ENCODE results near the gene DNALI1.
"Not testable (repeated sequence)": the region's sequence is repeated elsewhere in the genome, so short reads cannot be mapped to it uniquely, and the experiment has no call there.

DNALI1 gene

DNA sequence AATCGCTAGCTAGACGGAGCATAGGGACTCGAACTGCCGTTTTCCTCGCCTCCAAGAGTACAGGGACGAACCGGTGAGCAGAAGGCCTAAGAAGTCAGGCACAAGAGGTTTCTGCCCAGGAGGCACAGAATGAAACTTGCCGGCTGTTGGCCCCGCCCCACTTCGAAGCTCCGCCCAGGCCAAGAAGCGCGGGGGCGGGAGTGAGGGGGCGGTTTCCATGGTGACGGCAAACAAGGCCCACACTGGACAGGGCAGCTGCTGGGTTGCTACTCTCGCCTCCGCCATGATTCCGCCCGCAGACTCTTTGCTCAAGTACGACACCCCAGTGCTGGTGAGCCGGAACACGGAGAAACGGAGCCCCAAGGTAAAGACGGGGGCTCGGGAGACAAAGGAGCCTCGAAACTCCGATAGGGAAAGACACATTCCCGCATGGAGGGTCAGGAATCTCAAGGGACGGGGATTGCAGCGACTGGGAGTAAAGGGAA lies at the start of gene DNALI1:
DNALI1 (plus strand) TSS at position 229 of the 485 bp plus-strand sequence; CDS start at position 284, 55 bp downstream.
- peak; percentile 25 for DNase-seq

DNA sequence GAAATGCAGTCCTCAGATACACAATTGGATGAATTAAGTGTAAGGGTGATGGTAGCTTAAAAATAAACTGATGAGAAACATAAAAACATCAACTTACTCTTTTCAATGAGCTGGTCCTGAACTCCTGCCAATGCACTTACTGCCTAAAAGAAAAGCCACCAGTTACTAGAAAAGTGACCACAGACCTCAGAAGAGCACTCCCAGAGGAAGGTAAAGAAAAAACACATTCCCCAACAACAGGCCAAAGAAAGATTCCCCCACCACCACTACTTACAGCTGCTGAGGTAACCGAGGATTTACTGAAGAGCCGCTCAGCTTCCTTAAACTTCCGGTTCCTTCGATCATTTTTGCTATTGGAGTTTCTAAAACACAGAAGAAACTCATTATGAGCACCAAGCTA lies 47.6 kb upstream of the DNALI1 start:
- DNase-seq, result no peak

DNA sequence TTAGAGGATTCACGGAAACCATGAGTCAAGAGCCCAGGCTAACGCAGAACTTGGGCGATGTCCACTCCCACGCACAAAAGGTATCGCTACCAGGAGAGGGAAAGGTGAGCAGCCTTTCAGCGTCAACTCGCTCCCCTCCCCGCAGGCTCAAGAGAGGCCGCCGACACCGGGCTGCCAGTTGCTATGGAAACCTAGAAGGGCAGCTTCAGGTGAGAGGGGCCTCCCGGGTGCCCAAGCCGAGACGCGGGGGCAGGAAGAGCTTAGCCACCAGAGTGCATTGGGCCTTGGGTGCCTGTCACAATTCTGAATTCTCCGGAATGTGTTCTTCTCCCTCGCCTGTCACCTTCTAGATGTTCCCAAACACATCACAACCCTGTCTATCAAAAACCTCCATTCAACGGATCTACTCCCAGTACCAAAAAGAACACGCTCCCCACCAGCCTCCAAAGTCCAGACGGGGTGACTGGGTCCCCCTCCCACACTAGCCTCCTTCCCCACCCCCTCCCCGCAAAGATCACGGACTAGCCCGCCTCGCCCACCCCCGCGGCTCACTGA lies 42.9 kb upstream of the DNALI1 start:
- DNase-seq, result peak; percentile 59

DNA sequence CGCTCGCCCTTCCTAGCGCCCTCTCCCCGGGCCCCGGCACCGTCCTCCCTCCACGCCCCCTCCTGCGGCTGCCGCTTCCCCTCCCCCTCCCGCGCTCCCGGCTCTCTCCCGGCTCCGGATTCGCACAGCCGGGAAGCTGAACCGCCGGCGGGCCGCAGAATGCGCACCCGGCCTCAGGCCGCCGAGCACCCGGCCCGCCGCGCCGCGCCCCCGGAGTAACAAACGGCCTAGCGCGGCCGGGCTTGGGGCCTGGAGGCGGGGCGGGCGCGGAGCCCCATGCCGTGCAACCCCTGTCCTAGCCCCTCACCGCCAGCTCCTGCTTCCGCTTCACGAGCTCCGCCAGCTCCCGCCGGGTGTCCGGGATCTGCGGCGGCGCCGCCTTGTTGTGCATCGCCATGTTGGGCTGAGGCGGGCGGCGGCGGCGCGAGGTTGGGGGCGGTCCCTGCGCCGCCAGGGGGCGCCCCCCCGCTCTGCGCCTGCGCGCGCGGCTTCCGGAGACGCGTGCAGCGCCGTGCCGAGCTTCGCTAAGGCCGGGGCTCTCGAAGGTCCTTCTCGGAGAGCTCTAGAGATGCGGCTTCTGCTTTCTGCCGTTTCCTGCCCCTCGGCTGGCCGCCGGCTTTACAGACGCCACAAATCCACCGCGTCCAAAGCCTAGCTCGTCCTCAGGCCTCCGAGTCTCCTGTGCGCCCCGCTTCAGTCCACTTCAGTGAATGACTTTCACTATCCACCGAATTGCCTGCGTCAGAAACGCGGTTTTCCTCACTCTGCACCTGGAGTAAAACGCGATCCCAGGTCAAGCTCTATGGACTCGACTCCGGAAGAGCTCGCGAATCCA lies 42.2 kb upstream of the DNALI1 start, which contains the start of gene MEAF6:
MEAF6 (minus strand) TSS at position 417 of the 835 bp plus-strand sequence; CDS start at position 397, 20 bp downstream.
- DNase-seq, result peak; percentile 88

DNA sequence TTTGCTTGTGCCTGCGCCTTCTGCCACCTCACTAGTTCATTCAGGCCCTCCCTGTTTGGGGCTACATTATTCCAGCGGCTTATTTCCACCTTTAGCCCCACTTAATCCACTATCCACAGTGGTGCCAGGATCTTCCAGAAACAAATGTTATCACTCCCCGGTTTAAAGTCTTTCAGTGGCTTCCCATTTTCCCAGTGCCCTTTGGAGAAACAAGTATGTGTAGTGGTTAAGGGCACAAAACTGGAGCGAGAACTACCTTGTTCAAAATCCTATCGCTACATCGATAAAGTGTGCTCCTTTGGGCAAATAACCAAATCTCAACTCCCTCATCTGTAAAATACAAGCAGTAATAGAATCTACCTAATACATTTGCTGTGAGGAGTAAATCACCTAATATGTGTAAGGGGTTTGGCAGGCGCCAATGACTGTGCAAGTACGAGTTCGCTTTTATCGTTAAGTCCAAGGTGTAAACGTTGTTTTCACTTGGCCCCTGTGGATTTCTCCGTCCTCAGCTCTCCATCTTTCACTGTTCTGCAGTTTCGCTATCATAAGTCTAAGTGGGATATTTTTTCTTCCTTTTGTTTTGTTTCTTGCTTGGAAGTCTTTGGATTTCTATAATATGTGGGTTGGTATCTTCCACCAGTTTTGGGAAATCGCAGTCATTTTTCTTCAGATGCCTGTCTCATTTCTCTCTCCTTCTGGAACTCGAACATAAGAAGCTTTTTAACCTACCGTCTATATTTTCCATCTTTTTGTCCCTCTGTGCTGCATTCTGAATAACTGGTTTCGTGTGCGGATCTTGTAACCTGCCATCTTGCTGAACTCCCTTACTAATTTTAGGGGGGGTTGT lies 41.3 kb upstream of the DNALI1 start:
- DNase-seq, result no peak

DNA sequence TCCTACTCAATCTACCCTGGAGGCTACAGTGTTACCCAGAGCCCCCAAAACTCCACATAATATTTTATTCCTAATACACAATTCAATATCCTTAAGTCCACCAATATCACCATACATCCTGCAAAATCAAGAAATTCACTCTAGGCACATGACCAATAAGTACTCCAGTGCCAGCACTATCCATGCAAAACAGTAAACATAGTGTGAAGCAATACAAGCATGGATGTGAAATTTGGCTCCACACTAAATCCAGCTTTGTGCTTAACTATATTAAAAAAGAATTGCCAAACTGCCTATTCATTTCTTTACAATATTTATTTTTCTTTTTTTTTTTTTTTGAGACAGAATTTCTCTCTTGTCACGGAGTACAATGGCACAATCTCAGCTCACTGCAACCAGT lies 39.2 kb upstream of the DNALI1 start:
- DNase-seq, result no peak

DNA sequence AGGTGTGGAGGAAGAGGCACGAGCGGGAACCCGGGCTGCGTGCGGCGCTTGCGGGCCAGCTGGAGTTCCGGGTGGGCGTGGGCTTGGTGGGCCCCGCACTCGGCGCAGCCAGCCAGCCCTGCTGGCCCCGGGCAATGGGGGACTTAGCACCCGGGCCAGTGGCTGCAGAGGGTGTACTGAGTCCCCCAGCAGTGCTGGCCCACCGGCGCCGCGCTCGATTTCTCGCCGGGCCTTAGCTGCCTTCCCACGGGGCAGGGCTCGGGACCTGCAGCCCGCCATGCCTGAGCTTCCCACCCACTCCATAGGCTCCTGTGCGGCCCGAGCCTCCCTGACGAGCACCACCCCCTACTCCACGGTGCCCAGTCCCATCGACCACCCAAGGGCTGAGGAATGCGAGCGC lies 38.5 kb upstream of the DNALI1 start:
- not testable (repeated sequence) for DNase-seq

DNA sequence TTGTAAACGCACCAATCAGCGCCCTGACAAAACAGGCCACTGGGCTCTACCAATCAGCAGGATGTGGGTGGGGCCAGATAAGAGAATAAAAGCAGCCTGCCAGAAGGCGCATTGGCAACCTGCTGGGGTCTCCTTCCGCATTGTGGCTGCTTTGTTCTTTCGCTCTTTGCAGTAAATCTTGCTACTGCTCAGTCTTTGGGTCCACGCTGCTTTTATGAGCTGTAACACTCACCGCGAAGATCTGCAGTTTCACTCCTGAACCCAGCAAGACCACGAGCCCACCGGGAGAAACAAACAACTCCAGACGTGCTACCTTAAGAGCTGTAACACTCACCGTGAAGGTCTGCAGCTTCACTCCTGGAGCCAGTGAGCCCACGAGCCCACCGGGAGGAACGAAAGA lies 37.8 kb upstream of the DNALI1 start:
- peak; percentile 73 for DNase-seq

DNA sequence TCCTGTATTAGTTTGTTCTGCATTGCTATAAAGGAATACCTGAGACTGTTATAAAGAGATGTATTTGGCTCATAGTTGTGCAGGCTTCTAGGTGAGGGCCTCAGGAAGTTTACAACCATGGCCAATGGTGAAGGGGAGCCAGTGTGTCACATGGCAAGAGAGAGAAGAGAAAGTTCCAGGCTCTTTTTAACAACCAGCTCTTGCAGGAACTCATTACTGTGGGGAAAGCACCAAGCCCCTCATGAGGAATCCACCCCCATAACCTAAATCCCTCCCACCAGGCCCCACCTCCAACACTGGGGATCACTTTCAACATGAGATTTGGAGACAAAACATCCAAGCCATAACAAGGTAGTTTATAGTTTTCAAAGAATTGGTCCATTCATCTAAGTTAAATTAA lies 37.1 kb upstream of the DNALI1 start:
- peak; percentile 20 for DNase-seq

DNA sequence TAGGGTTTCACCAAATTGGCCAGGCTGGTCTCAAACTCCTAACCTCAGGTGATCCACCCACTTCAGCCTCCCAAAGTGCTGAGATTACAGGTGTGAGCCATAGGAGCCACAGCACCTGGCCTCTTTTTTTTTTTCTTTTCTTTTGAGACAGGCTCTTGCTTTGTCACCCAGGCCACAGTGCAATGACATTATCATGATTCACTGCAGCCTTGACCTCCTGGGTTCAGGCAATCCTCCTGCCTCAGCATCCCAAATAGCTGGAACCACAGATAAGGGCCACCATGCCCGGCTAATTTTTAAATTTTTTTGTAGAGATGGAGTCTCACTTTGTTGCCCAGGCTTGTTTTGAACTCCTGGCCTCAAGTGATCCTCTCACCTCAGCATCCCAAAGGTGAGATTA lies 26.9 kb upstream of the DNALI1 start:
- not testable (repeated sequence) for DNase-seq

DNA sequence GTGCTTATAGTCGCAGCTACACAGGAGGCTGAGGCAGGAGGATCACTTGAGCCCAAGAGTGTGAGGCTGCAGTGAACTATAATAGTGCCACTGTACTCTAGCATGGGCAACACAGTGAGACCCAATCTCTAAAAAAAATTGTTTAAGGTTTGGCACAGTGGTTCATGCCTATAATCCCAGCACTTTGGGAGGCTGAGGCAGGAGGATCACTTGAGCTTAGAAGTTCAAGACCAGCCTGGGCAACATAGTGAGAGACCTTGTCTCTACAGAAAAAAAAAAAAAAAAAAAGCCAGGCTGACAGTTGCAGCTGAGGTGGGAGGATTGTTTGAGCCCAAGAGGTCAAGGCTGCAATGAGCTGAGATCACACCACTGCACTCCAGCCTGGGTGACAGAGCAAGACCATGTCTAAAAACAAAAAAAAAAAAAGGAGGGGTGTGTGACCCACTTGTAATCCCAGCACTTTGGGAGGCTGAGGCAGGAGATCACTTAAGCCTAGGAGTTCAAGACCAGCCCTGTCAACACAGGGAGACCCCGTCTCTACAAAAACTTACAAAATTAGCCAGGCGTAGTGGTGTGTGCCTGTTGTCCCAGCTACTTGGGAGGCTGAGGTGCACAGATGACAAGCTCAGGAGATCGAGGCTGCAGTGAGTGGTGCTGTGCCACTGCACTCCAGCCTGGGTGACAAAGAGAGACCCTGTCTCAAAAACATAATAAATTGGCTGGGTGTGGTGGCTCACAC lies 24.2 kb upstream of the DNALI1 start:
- DNase-seq, result not testable (repeated sequence)

DNA sequence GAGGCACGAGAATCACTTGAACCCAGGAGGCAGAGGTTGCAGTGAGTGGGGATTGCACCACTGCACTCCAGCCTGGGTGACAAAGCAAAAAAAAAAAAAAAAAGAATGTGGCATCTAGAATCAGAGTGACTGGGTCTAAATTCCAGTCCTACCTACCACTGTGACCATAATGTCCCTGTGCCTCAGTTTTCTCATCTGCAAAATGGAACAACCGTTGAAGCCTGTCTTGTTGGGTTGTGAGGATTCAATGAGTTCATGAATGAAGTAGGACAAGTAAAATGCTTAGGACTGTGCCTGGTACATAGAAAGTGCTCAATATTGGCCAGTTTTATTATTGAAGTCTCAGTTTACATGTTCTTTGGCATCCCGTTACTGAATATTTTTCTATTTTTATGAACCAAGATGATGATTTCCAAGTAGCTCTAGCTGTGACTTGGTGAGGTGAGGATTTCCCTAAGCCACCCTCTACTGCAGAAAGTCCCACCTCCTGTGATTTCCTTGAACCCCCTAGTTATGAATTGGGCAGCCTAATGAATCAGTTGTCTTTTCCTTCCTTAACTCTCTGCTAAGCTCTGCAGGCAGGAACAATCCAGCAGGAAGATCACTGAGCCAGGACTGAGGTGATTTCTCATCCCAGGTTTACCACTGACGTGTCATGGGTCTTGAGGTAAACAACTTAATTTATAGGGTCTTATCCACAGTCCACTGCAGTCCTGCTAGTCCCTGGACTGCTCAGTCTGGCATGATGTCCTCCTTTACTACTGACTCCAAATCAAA lies 23.2 kb upstream of the DNALI1 start:
- DNase-seq, result no peak

DNA sequence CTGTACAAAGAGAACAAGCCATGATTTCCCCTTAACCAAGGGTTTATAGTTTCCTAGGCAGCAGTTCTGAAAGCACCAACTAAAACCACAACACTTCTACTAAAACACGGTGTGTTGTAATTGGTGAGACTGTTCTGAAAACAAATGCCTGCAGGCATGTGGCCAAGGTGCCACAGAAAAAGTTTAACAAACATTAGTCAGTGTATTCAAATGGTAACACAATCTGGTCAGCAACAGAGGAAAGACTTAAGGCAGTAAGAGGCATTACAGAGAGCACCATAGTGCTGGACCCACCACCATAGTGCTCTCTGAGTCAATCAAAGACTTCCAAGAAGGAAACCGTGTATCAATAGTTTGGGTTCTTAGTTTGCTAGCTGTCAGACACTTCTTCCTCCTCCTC lies 19.4 kb upstream of the DNALI1 start:
- no peak for DNase-seq

DNA sequence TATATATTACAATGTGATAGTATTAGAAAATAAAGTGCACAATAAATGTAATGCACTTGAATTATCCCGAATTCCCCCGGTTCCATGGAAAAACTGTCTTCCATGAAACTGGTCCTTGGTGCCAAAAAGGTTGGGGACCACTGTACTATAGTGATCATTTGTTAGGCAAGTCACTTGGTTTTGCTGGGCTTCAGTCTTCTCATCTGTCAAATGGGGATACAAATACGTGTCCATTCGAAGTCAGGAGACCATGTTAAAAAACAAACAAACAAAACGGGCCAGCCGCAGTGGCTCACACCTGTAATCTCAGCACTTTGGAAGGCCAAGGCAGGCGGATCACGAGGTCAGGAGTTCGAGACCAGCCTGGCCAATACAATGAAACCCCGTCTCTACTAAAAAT lies 17.6 kb upstream of the DNALI1 start:
- DNase-seq, result not testable (repeated sequence)

DNA sequence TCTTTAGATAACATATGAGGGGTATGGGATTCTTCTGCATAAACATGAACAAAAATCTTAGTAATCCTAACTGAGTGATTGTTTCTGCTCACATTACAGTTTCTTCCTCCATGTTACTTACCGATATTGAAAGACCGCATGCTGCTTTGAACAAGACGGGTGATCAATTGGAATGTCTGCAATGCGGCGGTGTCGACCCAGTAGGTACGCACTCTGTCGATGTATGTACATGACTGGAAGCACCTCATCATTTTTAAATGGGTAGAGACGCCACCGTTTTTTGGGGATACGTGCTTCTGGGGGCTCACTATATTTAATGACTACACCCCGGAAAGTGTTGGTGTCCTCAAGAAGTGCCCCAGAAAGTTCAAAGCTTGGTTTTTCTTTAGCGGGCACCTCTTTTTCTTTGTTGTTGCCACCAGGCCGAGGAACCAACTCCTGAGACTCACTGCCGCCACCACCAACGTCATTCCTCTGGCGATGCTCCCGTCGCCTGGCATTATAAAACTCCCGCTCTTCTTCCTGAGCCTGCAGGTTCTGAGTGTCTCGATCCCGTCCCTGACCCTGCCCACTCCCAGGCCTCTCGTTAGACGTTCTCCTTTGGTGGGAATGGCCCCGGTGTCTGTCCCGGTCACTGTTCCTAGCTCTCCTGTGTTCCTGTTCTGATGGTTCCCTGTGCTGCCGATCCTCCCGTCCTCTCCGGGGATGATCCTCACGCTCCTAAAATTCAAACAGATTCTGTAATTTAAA lies 16.5 kb upstream of the DNALI1 start:
- DNase-seq, result no peak

DNA sequence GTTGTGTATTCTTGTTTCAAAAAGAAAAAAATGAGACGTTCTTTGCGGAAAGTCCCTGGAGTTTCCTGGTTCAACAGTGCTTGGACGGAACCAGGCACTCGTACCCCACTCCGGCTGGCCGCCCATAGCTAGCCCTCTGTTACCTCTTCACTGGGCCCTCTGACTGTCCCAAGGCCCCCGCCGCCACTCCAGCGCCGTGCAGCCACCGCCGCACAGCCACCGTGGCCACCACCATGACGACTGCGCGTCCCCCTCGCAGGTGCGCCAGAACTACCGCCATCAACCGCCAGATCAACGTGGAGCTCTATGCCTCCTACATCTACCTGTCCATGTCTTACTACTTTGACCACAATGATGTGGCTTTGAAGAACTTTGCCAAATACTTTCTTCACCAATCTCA lies 12.2 kb upstream of the DNALI1 start:
- no peak for DNase-seq

DNA sequence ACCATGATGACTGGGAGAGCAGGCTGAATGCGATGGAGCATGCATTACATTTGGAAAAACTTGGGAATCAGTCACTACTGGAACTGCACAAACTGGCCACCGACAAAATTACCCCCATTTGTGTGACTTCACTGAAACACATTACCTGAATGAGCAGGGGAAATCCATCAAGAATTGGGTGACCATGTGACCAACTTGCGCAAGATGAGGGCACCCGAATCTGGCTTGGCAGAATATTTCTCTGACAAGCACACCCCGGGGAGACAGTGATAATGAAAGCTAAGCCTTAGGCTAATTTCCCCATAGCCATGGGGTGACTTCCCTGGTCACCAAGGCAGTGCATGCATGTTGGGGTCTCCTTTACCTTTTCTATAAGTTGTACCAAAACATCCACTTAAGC lies 11.7 kb upstream of the DNALI1 start:
- DNase-seq, result no peak

DNA sequence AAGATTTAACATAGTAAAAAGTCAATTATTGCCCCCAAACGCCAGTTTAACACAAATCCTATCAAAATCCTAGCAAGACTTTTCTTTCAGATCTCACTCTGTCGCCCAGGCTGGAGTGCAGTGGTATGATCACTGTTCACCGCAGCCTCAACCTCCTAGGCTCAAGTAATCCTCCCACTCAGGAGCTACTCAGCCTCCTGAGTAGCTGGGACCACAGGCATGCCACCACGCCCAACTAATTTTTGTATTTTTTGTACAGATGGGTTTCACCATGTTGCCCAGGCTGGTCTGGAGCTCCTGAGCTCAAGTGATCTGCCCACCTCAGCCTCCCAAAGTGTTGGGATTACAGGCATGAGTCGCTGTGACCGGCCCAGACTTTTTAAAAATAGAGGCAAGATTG lies 7.4 kb upstream of the DNALI1 start:
- no peak for DNase-seq

DNA sequence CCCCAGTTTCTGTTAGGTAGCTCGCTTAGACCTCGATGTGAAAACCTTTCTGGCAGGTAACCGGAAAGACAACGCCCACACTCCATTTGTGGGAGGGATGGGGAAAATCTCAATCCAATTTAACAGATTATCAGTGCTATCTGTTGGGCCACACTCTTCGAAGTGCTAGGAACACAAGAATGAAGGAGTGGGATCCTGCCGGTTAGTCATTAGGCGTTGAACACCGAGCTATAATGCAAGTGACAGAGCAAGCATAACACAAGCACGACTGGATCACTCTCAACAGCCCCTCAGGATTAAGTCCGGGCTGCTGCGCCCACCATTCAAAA lies 3.2 kb upstream of the DNALI1 start:
- DNase-seq, result no peak

DNA sequence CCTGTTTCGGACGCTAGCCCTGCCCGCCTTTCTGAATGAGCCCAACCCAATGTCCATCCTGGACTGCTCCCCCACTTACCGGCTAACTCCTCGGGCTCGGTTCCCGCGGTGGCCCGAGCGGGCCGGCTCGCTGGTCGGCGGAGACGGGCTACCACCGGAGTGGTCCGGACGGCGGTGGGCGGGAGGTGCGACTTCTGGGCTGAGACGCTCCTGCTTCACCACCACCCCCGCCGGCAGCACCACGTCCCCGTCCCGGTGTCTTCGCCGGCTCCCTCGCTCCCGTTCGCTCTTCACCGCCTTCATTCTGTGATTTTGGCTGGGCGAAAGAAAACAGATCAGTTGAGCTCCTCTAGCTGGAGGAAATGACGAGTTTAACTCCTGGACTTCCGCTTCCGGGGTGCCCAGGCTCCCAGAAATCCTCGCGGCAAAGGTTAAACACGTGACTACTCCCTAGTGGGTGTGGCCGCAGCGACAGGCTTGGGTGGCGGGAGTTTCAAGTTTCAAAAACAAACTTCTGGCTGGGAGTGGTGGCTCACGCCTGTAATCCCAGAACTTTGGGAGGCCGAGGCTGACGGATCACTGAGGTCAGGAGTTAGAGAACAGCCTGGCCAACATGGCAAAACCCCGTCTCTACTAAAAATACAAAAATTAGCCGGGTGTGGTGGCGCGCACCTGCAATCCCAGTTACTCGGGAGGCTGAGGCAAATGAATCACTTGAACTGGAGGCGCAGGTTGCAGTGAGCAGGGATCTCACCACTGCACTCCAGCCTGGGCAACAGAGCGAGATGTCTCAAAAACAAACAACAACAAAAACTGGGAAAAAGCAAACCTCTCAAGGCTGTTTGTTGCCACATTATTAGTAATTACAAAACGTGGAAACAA lies 2.6 kb upstream of the DNALI1 start, which contains the start of gene SNIP1:
SNIP1 (minus strand) TSS at position 367 of the 882 bp plus-strand sequence; CDS start at position 303, 64 bp downstream.
- DNase-seq, result peak; percentile 93

Measured in CD4-positive, alpha-beta T cell treated with Interleukin-12 subunit alpha and Interleukin-12 subunit beta, for 1 hour (primary cell).